Mesothelial cell of epicardium (in vitro differentiated cells): Measurements from ENCODE around the gene UBE2R2. TPM values are rescaled to one million over a fixed set of nuclear protein-coding genes. Genes with fewer than 3 reads are reported as not detected.

ENCODE experiments used
- DNase-seq, 2 experiments: peaks; one replicate each; pipeline ENCODE4 v3.0.0; 2021; ENCODE audit warnings: low spot score in 2 of 2; ENCODE audit not compliant: unreplicated experiment in 2 of 2
- H3K27ac Mint-ChIP-seq: 2 replicates; pipeline ENCODE4 v1.8.0; 2021; ENCODE audit warnings: mixed read lengths
- H3K27me3 Mint-ChIP-seq: 2 replicates; pipeline ENCODE4 v1.8.0; 2021; ENCODE audit warnings: low read depth, mixed read lengths
- H3K36me3 Mint-ChIP-seq: 2 replicates; pipeline ENCODE4 v1.8.0; 2021; ENCODE audit warnings: mixed read lengths
- H3K4me1 Mint-ChIP-seq: 2 replicates; pipeline ENCODE4 v1.8.0; 2021; ENCODE audit warnings: mixed read lengths
- H3K4me3 Mint-ChIP-seq: 2 replicates; pipeline ENCODE4 v1.8.0; 2021; ENCODE audit warnings: mild to moderate bottlenecking, moderate library complexity, mixed read lengths
- H3K9me3 Mint-ChIP-seq: 2 replicates; pipeline ENCODE4 v1.8.0; 2021; ENCODE audit warnings: mixed read lengths
- CTCF ChIP-seq: fragments of 200-600 bp; sonication (generic); IDR thresholded peaks from one replicate; pipeline ENCODE4 v1.5.0; 2021; ENCODE audit warnings: antibody characterized with exemption; ENCODE audit not compliant: unreplicated experiment
- total RNA-seq: library from RNA; stranded (reverse); gene quantifications from 3 replicates; pipeline ENCODE4 v1.2.1, GENCODE V29; 2021

The UBE2R2 gene
- total RNA-seq, 1 donor from 2014 or later: 59.9 TPM

- DNase-seq: no peak
- Mint-ChIP-seq H3K27ac (peak overlapping the region; percentile 25), H3K27me3 (no peaks in the 10 kb centered on the region), H3K9me3 (no peaks in the 10 kb centered on the region), H3K4me3 (no peak overlapping the region), H3K36me3 (peaks cover 21% of the 10 kb centered on the region), H3K4me1 (no peaks in the 10 kb centered on the region)
- TF ChIP-seq CTCF: no peak
Measured at GRCh38 chr9:33924978-33925797, 108.2 kb downstream of the UBE2R2 start.

- Mint-ChIP-seq H3K4me1 (no peaks in the 10 kb centered on the region), H3K27ac (no peak overlapping the region), H3K36me3 (peaks cover 22% of the 10 kb centered on the region), H3K9me3 (no peaks in the 10 kb centered on the region), H3K4me3 (no peak overlapping the region), H3K27me3 (no peaks in the 10 kb centered on the region)
- no peak for DNase-seq
- TF ChIP-seq CTCF: no peak
Measured at GRCh38 chr9:33926746-33927485, 110.0 kb downstream of the UBE2R2 start.

GRCh38 chr9:33927694-33928093 is 110.7 kb downstream of the UBE2R2 start:
- Mint-ChIP-seq H3K36me3 (peaks cover 27% of the 10 kb centered on the region), H3K4me3 (no peak overlapping the region), H3K27ac (no peak overlapping the region)

DNA sequence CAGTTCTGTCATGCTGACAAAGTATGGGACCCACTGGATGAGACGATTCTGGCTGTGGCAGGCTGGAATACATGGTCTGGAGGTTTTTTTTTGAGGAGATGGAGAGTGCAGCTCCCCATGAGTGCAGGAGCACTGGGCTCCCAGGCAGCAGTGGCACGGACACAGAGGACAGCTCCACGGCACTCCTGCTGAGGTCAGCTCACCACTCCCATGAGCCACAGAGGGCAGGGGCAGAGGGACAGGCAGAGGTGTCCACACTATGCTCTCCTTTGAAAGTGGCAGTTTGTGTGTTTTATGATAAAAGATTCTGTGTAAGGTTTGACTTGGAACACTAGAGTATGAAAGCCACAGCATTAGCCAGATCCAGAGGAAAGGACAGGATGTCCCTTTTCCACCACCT is 114.4 kb downstream of the UBE2R2 start:
- H3K4me3 Mint-ChIP-seq: no peak overlapping the region
- no peak for DNase-seq
- H3K27ac Mint-ChIP-seq: no peak overlapping the region
- no peak for TF ChIP-seq CTCF
- no peaks in the 10 kb centered on the region for H3K9me3 Mint-ChIP-seq
- H3K27me3 Mint-ChIP-seq: no peaks in the 10 kb centered on the region
- H3K4me1 Mint-ChIP-seq: no peaks in the 10 kb centered on the region
- peaks cover 54% of the 10 kb centered on the region for H3K36me3 Mint-ChIP-seq

More at GRCh38 chr9:33927694-33928093, 110.7 kb downstream of the UBE2R2 start:
- DNase-seq: no peak
- Mint-ChIP-seq H3K27me3 (no peaks in the 10 kb centered on the region), H3K4me1 (no peaks in the 10 kb centered on the region), H3K9me3 (no peaks in the 10 kb centered on the region)
- TF ChIP-seq CTCF: no peak

- DNase-seq: no peak
- no peak overlapping the region for H3K27ac Mint-ChIP-seq
- H3K4me3 Mint-ChIP-seq: no peak overlapping the region
- H3K4me1 Mint-ChIP-seq: no peaks in the 10 kb centered on the region
- peaks cover 57% of the 10 kb centered on the region for H3K36me3 Mint-ChIP-seq
- no peaks in the 10 kb centered on the region for H3K9me3 Mint-ChIP-seq
- no peak for TF ChIP-seq CTCF
- H3K27me3 Mint-ChIP-seq: no peaks in the 10 kb centered on the region
Measured at GRCh38 chr9:33932078-33932807, 115.3 kb downstream of the UBE2R2 start.
